Myocyte (in vitro differentiated cells): ENCODE results near the gene MED28. TPM values are rescaled to one million over a fixed set of nuclear protein-coding genes. Genes with fewer than 3 reads are reported as not detected.
A peak's percentile ranks its signal among the peaks of the same experiment; 100 is the strongest.
"Not testable (repeated sequence)": the region's sequence is repeated elsewhere in the genome, so short reads cannot be mapped to it uniquely, and the experiment has no call there.

Experiments
- DNase-seq: peaks from one replicate; pipeline ENCODE4 v3.0.0-alpha.2; 2012; ENCODE audit warnings: low read depth
- total RNA-seq: library from RNA; depleted of rRNA; stranded (reverse); fragments of >200 nt; gene quantifications from 2 replicates; pipeline ENCODE4 v1.2.3, GENCODE V29; 2014

The MED28 gene
- total RNA-seq, 1 donor from 2014 or later: 5.5 TPM

- DNase-seq: no peak
Measured at GRCh38 chr4:17616283-17616682, 1.8 kb downstream of the MED28 start.

GRCh38 chr4:17618926-17619325, 4.5 kb downstream of the MED28 start:
- no peak for DNase-seq

- DNase-seq: no peak
Measured at GRCh38 chr4:17619416-17620105, 5.1 kb downstream of the MED28 start.

- no peak for DNase-seq
Measured at GRCh38 chr4:17623451-17624001, 9.1 kb downstream of the MED28 start.

GRCh38 chr4:17624821-17625220, 10.4 kb downstream of the MED28 start:
- no peak for DNase-seq

GRCh38 chr4:17630228-17630627, 15.8 kb downstream of the MED28 start:
- DNase-seq: no peak

GRCh38 chr4:17633600-17633999, 19.2 kb downstream of the MED28 start:
- no peak for DNase-seq

- no peak for DNase-seq
Measured at GRCh38 chr4:17635056-17635455, 20.6 kb downstream of the MED28 start.

GRCh38 chr4:17636341-17636695, 21.9 kb downstream of the MED28 start:
- no peak for DNase-seq

GRCh38 chr4:17636696-17637622, 22.5 kb downstream of the MED28 start:
- peak; percentile 76 for DNase-seq

- no peak for DNase-seq
Measured at GRCh38 chr4:17639136-17639535, 24.7 kb downstream of the MED28 start.

GRCh38 chr4:17642398-17642783, 27.9 kb downstream of the MED28 start:
- DNase-seq: no peak

GRCh38 chr4:17646693-17647092, 32.3 kb downstream of the MED28 start:
- DNase-seq: no peak

- no peak for DNase-seq
Measured at GRCh38 chr4:17647176-17647806, 32.9 kb downstream of the MED28 start.

GRCh38 chr4:17647927-17648326, 33.5 kb downstream of the MED28 start:
- DNase-seq: no peak

GRCh38 chr4:17650406-17650805, 36.0 kb downstream of the MED28 start:
- peak; percentile 37 for DNase-seq

GRCh38 chr4:17654701-17655100, 40.3 kb downstream of the MED28 start:
- no peak for DNase-seq

- no peak for DNase-seq
Measured at GRCh38 chr4:17657090-17657489, 42.6 kb downstream of the MED28 start.

GRCh38 chr4:17657849-17658248, 43.4 kb downstream of the MED28 start:
- DNase-seq: no peak

- not testable (repeated sequence) for DNase-seq
Measured at GRCh38 chr4:17659196-17659595, 44.8 kb downstream of the MED28 start.

GRCh38 chr4:17662694-17663093, 48.3 kb downstream of the MED28 start:
- DNase-seq: peak; percentile 21

GRCh38 chr4:17664755-17665154, 50.3 kb downstream of the MED28 start:
- peak; percentile 9 for DNase-seq
